DND-41 (cell line): ENCODE measurements around the gene CRACR2B.

Experiments used
- ATAC-seq: fragments of 200-7000 bp; cut with Tn5 transposase; 3 replicates; pipeline ENCODE4 v1.9.1; 2021; ENCODE audit warnings: low read depth; ENCODE audit not compliant: insufficient read depth
- DNase-seq: peaks from one replicate; pipeline ENCODE4 v3.0.0-alpha.2; 2020
- H2AFZ ChIP-seq: 2 replicates; pipeline ENCODE4 v1.6.0; 2012; ENCODE audit warnings: low read depth, low read length
- H3K27ac ChIP-seq: 2 replicates; pipeline ENCODE4 v1.5.1; 2012; ENCODE audit warnings: low read length, inconsistent platforms
- H3K27me3 ChIP-seq: fragments of 200-600 bp; sonication (generic); 2 replicates; pipeline ENCODE4 v1.6.0; 2012; ENCODE audit warnings: low read length, mild to moderate bottlenecking, inconsistent platforms; ENCODE audit not compliant: insufficient read depth, poor library complexity
- H3K36me3 ChIP-seq: 2 replicates; pipeline ENCODE4 v1.5.1; 2012; ENCODE audit warnings: low read length, inconsistent platforms; ENCODE audit not compliant: insufficient read depth
- H3K4me1 ChIP-seq: 2 replicates; pipeline ENCODE4 v1.5.1; 2012; ENCODE audit warnings: mild to moderate bottlenecking, low read length; ENCODE audit not compliant: insufficient read depth
- H3K4me2 ChIP-seq: 2 replicates; pipeline ENCODE4 v1.6.0; 2012; ENCODE audit warnings: mild to moderate bottlenecking, moderate library complexity, low read length, inconsistent platforms; ENCODE audit not compliant: insufficient read depth
- H3K4me3 ChIP-seq, 2 experiments: fragments of 200-600 bp in 1 of 2; shearing (Covaris generic) in 1 of 2; 2 replicates each; pipeline ENCODE4 v1.5.1; 2012 to 2016; ENCODE audit warnings: inconsistent platforms in 2 of 2, low read length in 2 of 2, mild to moderate bottlenecking in 2 of 2, low read depth in 1 of 2, moderate library complexity in 1 of 2
- H3K79me2 ChIP-seq: 2 replicates; pipeline ENCODE4 v1.6.0; 2012; ENCODE audit warnings: low read length, inconsistent platforms; ENCODE audit not compliant: insufficient read depth
- H3K9ac ChIP-seq: 2 replicates; pipeline ENCODE4 v1.6.0; 2012; ENCODE audit warnings: low read depth, mild to moderate bottlenecking, inconsistent platforms, low read length, moderate library complexity
- H3K9me3 ChIP-seq: 2 replicates; pipeline ENCODE4 v1.5.1; 2012; ENCODE audit warnings: low read length, moderate library complexity, mild to moderate bottlenecking, inconsistent platforms; ENCODE audit not compliant: insufficient read depth, severe bottlenecking
- H4K20me1 ChIP-seq: 2 replicates; pipeline ENCODE4 v1.6.0; 2012; ENCODE audit warnings: low read length; ENCODE audit not compliant: insufficient read depth
- EZH2 ChIP-seq: IDR thresholded peaks from 3 replicates; pipeline ENCODE4 v1.6.1; 2012; ENCODE audit warnings: borderline replicate concordance, low read depth, mild to moderate bottlenecking, moderate library complexity, low read length, inconsistent platforms; ENCODE audit not compliant: severe bottlenecking
- TF ChIP-seq, protein P1 (sequence below): IDR thresholded peaks from 2 replicates; pipeline ENCODE4 v1.5.1; 2012; ENCODE audit warnings: borderline replicate concordance, low read length, moderate library complexity, mild to moderate bottlenecking; ENCODE audit not compliant: poor library complexity, severe bottlenecking; ENCODE audit errors: extremely low read depth

Gene CRACR2B

DNA sequence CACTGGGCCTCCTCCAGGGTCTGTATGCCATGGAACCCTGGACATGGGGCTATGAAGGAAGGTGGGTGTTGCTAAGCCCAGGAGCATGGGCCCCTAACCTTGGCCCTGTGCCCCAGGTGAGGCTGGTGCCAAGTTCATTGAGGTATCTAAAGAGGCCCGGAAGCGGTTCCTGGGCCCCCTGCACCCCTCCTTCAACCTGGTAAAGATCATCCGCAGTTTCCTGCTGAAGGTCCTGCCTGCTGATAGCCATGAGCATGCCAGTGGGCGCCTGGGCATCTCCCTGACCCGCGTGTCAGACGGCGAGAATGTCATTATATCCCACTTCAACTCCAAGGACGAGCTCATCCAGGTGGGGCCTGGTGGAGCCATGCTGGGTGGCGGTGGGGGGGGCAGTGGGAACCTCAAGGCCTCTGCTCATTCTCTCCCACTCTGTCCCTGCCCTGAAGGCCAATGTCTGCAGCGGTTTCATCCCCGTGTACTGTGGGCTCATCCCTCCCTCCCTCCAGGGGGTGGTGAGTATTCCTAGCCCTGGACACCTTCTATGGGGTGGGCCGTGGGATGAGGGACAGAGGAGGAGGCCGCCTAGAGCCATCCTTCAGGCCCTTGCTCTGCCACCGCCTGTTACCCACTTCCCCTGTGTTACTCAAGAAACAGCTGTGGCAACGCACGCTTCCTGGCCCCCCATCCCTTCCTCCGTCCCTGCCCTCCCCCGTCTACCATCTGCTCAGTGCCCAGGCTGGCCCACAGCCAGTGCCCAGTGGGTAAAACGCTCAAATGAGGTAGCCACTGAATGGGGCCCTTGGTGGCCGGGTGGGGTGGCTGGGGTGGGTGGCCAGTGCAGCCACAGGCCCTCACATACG lies 6.0 kb upstream of the CRACR2B start:
- Histone ChIP-seq H3K4me2 (peak overlapping the region; percentile 100), H3K4me1 (peaks cover 36% of the 10 kb centered on the region), H4K20me1 (peaks cover 32% of the 10 kb centered on the region), H3K27me3 (peaks cover 9% of the 10 kb centered on the region), H3K9me3 (no peaks in the 10 kb centered on the region), H3K79me2 (peaks cover 23% of the 10 kb centered on the region), H3K27ac (no peak overlapping the region), H2AFZ (no peak overlapping the region), H3K36me3 (peaks cover 39% of the 10 kb centered on the region), H3K4me3 (no peak overlapping the region), H3K9ac (no peak overlapping the region; the same call in 1 of the 2 replicates)
- DNase-seq (no peak), ATAC-seq (no peak)
- no peak for TF ChIP-seq EZH2
- TF ChIP-seq, protein P1, sequence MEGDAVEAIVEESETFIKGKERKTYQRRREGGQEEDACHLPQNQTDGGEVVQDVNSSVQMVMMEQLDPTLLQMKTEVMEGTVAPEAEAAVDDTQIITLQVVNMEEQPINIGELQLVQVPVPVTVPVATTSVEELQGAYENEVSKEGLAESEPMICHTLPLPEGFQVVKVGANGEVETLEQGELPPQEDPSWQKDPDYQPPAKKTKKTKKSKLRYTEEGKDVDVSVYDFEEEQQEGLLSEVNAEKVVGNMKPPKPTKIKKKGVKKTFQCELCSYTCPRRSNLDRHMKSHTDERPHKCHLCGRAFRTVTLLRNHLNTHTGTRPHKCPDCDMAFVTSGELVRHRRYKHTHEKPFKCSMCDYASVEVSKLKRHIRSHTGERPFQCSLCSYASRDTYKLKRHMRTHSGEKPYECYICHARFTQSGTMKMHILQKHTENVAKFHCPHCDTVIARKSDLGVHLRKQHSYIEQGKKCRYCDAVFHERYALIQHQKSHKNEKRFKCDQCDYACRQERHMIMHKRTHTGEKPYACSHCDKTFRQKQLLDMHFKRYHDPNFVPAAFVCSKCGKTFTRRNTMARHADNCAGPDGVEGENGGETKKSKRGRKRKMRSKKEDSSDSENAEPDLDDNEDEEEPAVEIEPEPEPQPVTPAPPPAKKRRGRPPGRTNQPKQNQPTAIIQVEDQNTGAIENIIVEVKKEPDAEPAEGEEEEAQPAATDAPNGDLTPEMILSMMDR, result no peak

DNA sequence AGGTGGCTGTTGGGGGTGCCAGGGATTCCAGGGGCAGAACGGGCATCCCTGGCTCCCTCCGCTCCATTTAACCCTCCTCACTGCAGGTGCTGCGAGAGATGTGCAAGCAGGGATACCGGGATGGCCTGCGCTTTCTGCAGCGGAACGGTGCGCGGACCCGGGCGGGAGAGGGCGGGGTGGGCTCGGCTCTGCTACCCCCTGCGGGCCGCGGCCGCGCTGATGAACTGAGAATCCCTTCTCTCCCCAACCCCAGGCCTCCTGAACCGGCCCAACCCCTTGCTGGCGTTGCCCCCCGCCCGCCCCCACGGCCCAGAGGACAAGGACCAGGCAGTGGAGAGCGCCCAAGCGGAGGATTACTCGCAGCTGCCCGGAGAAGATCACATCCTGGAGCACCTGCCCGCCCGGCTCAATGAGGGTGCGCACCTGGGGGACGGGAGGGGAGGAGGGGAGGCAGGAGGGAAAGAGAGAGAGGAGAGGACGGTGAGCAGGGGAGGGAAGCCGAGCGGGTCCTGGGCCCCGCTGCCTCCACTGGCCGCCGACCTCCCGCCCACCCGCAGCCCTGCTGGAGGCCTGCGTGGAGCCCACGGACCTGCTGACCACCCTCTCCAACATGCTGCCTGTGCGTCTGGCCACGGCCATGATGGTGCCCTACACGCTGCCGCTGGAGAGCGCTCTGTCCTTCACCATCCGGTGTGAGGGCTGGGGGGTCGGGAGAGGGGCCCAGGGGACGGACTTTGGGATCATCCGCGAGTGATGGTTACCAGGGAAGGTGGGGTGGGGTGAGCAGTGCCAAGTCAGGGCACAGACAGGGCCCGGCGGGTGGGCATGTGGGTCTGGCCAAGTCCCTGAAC lies 4.1 kb upstream of the CRACR2B start:
- ATAC-seq (no peak), DNase-seq (no peak)
- no peak overlapping the region for H3K4me2 ChIP-seq
- no peak overlapping the region for H3K9ac ChIP-seq
- peaks cover 39% of the 10 kb centered on the region for H3K36me3 ChIP-seq
- peaks cover 28% of the 10 kb centered on the region for H3K27me3 ChIP-seq
- H3K4me3 ChIP-seq, result no peak overlapping the region
- no peak overlapping the region for H3K27ac ChIP-seq
- no peak overlapping the region for H2AFZ ChIP-seq
- peaks cover 23% of the 10 kb centered on the region for H3K79me2 ChIP-seq
- H3K9me3 ChIP-seq, result no peaks in the 10 kb centered on the region
- peaks cover 44% of the 10 kb centered on the region for H3K4me1 ChIP-seq
- no peak for TF ChIP-seq EZH2
- TF ChIP-seq, protein P1, result no peak
- H4K20me1 ChIP-seq, result peaks cover 42% of the 10 kb centered on the region

DNA sequence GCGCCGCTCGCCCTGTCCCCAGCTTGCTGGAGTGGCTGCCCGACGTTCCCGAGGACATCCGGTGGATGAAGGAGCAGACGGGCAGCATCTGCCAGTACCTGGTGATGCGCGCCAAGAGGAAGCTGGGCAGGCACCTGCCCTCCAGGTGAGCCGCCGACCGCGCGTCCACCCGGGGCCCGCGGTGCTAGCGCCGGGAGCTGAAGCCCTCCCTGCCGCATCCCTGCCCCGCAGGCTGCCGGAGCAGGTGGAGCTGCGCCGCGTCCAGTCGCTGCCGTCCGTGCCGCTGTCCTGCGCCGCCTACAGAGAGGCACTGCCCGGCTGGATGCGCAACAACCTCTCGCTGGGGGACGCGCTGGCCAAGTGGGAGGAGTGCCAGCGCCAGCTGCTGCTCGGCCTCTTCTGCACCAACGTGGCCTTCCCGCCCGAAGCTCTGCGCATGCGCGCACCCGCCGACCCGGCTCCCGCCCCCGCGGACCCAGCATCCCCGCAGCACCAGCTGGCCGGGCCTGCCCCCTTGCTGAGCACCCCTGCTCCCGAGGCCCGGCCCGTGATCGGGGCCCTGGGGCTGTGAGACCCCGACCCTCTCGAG lies 3.3 kb upstream of the CRACR2B start:
- ATAC-seq, result no peak
- no peak overlapping the region for H3K4me2 ChIP-seq
- no peak for DNase-seq
- H3K4me3 ChIP-seq, result no peak overlapping the region
- peaks cover 46% of the 10 kb centered on the region for H4K20me1 ChIP-seq
- TF ChIP-seq, protein P1, result no peak
- no peak for TF ChIP-seq EZH2
- H3K9me3 ChIP-seq, result no peaks in the 10 kb centered on the region
- peaks cover 23% of the 10 kb centered on the region for H3K79me2 ChIP-seq
- H3K36me3 ChIP-seq, result peaks cover 39% of the 10 kb centered on the region
- H3K9ac ChIP-seq, result no peak overlapping the region
- peaks cover 35% of the 10 kb centered on the region for H3K27me3 ChIP-seq
- H3K4me1 ChIP-seq, result peaks cover 38% of the 10 kb centered on the region
- no peak overlapping the region for H3K27ac ChIP-seq
- H2AFZ ChIP-seq, result no peak overlapping the region
